Activated CD4-positive, alpha-beta T cell treated with anti-CD3 and anti-CD28 coated beads, Interleukin-2, amount 10 ng/mL, durations not matched to agents 7 days and 5 days (primary cell): ENCODE data around the gene KAZN. TPM values are rescaled to one million over a fixed set of nuclear protein-coding genes. Genes with fewer than 3 reads are reported as not detected.

Experiments used
- CTCF ChIA-PET: fragments of 350-600 bp; sonication (Branson Sonifier 250); formaldehyde crosslinking; loops from one replicate; lab custom pipeline; 2021; ENCODE audit warnings: antibody characterized with exemption; lab: Charles Lee
- POLR2A ChIA-PET: fragments of 350-600 bp; sonication (Branson Sonifier 250); formaldehyde crosslinking; loops from one replicate; lab custom pipeline; 2021; ENCODE audit warnings: antibody characterized with exemption; lab: Charles Lee
- DNase-seq: peaks from one replicate; pipeline ENCODE4 v3.0.0-alpha.2; 2020
- H3K27ac Mint-ChIP-seq: one replicate; pipeline ENCODE4 v1.8.0; 2021; ENCODE audit warnings: mild to moderate bottlenecking, moderate library complexity, mixed read lengths
- H3K27me3 Mint-ChIP-seq: one replicate; pipeline ENCODE4 v1.8.0; 2021; ENCODE audit warnings: mixed read lengths
- H3K36me3 Mint-ChIP-seq: one replicate; pipeline ENCODE4 v1.8.0; 2021; ENCODE audit warnings: low read depth, mixed read lengths
- H3K4me1 Mint-ChIP-seq: one replicate; pipeline ENCODE4 v1.8.0; 2021; ENCODE audit warnings: mixed read lengths
- H3K4me3 Mint-ChIP-seq: one replicate; pipeline ENCODE4 v1.8.0; 2021; ENCODE audit warnings: mild to moderate bottlenecking, moderate library complexity, mixed read lengths
- H3K9me3 Mint-ChIP-seq: one replicate; pipeline ENCODE4 v1.8.0; 2021; ENCODE audit warnings: mixed read lengths
- total RNA-seq, 2 experiments: library from RNA; stranded (reverse); gene quantifications; one replicate each; pipeline ENCODE4 v1.2.3, GENCODE V29; 2021

The KAZN gene
- total RNA-seq, 2 experiments from 2014 or later = 0.21 to 0.22 TPM

DNA sequence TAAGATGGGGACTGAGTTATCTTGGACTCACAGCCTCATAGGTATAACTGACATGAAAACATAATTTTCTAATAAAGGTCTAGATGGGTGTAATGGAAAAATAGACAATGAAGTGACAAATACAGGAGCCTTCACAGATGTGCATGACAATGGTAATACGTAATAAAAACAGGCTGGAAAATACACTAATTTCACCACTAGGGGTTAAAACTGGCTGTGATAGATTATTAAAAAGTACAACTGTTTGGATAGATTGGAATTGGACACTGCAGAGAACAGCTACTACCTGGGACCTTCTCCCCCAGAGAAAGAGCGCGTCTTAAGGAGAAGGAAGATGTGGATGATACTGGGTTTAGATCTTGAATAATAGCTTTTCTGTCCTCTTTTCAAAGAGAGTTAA is 9.8 kb downstream of the KAZN start:
- POLR2A ChIA-PET = no interaction called here
- no peaks in the 10 kb centered on the region for H3K36me3 Mint-ChIP-seq
- no peaks in the 10 kb centered on the region for H3K9me3 Mint-ChIP-seq
- DNase-seq = no peak
- H3K27ac Mint-ChIP-seq = no peak overlapping the region
- no peak overlapping the region for H3K4me3 Mint-ChIP-seq
- CTCF ChIA-PET = no interaction called here
- H3K27me3 Mint-ChIP-seq = peaks cover 1% of the 10 kb centered on the region
- H3K4me1 Mint-ChIP-seq = no peaks in the 10 kb centered on the region

DNA sequence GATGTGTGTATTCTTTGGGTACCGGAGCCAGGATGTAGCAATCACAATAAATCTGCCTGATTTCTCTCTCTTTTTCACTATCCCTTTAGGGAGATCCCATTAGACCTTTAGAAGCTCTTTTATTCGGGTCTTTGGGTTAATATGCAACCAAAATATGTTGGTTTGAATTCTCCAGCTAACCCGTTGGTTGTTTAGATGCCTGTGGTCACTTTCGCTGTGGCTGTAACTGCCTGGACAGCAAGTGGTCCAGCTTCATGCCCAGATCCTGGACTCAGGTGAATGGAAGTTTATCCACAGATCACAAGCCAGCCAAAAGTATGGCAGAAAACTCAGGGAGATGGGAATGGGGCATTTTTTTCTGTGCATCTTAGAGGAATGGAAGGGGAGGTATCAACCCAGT is 12.3 kb downstream of the KAZN start:
- Mint-ChIP-seq H3K27ac (no peak overlapping the region), H3K4me1 (no peaks in the 10 kb centered on the region), H3K36me3 (no peaks in the 10 kb centered on the region), H3K4me3 (no peak overlapping the region), H3K9me3 (no peaks in the 10 kb centered on the region), H3K27me3 (peaks cover 1% of the 10 kb centered on the region)
- DNase-seq = no peak
- POLR2A ChIA-PET = no interaction called here
- CTCF ChIA-PET = no interaction called here

GRCh38 chr1:14611792-14612191 is 13.3 kb downstream of the KAZN start:
- no peaks in the 10 kb centered on the region for H3K9me3 Mint-ChIP-seq
- peaks cover 1% of the 10 kb centered on the region for H3K27me3 Mint-ChIP-seq
- H3K4me1 Mint-ChIP-seq = no peaks in the 10 kb centered on the region
- ChIA-PET CTCF (no interaction called here), POLR2A (no interaction called here)
- H3K4me3 Mint-ChIP-seq = no peak overlapping the region
- DNase-seq = no peak
- H3K36me3 Mint-ChIP-seq = no peaks in the 10 kb centered on the region
- H3K27ac Mint-ChIP-seq = no peak overlapping the region

GRCh38 chr1:14612256-14612655 is 13.8 kb downstream of the KAZN start:
- DNase-seq = no peak
- Mint-ChIP-seq H3K27me3 (peaks cover 1% of the 10 kb centered on the region), H3K27ac (no peak overlapping the region), H3K4me3 (no peak overlapping the region), H3K36me3 (no peaks in the 10 kb centered on the region), H3K4me1 (no peaks in the 10 kb centered on the region), H3K9me3 (no peaks in the 10 kb centered on the region)
- ChIA-PET CTCF (no interaction called here), POLR2A (no interaction called here)

GRCh38 chr1:14613926-14614325 is 15.4 kb downstream of the KAZN start:
- ChIA-PET CTCF (no interaction called here), POLR2A (no interaction called here)
- Mint-ChIP-seq H3K36me3 (no peaks in the 10 kb centered on the region), H3K4me1 (no peaks in the 10 kb centered on the region), H3K27me3 (no peaks in the 10 kb centered on the region), H3K4me3 (no peak overlapping the region), H3K27ac (no peak overlapping the region), H3K9me3 (no peaks in the 10 kb centered on the region)
- DNase-seq = no peak

DNA sequence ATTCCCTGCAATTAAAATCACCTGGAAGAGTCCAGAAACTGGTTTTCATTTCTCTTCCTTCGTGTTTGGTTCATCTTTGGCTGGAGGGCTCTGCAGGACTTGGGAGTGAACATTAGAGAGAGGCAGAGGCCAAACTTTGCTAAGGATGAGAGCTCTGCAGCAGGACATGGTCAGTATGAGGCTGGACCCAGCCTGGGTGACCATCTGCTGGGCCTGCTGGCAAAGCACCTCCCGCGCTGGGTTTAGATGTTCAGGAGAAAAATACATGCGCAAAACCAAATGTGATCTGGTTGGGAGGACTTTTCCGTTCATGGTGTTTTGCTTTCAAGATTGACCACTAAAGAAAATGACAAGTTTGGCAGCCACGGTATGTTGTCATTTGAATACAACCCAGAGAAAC is 15.9 kb downstream of the KAZN start:
- CTCF ChIA-PET = no interaction called here
- no peaks in the 10 kb centered on the region for H3K36me3 Mint-ChIP-seq
- H3K9me3 Mint-ChIP-seq = no peaks in the 10 kb centered on the region
- H3K27ac Mint-ChIP-seq = no peak overlapping the region
- H3K4me3 Mint-ChIP-seq = no peak overlapping the region
- no peaks in the 10 kb centered on the region for H3K27me3 Mint-ChIP-seq
- H3K4me1 Mint-ChIP-seq = no peaks in the 10 kb centered on the region
- POLR2A ChIA-PET = no interaction called here
- no peak for DNase-seq

DNA sequence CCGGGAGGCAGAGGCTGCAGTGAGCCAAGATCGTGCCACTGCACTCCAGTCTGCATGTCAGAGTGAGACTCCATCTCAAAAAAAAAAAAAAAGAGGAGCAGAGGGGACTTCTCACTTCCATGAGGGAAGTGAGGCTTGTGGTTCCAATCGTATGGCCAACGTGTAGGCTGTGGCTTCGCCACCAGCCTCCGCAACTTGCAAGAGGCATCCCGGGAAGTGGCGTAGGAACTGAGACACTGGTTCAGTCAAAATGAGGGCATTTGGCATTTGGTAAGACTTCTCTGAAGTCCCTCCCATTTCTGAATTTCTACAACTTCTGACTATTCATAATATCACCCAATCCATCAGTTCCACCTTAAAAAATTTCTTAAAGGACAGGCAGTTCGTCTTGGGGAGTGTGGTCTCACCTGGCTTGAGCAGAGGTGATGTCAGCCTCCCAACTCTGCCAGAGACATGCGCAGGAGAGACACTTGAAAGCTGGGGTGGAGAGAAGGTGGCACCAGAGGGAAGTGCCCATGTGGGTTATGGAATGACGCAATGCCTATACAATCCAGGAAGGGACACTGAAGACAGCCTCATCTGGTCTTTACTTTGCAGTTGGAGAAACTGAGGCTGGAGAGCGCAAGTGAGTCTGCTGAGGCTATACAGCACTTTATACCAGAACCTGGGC is 17.2 kb downstream of the KAZN start:
- no peaks in the 10 kb centered on the region for H3K4me1 Mint-ChIP-seq
- no peaks in the 10 kb centered on the region for H3K27me3 Mint-ChIP-seq
- H3K36me3 Mint-ChIP-seq = no peaks in the 10 kb centered on the region
- no peak overlapping the region for H3K27ac Mint-ChIP-seq
- no peak for DNase-seq
- no peaks in the 10 kb centered on the region for H3K9me3 Mint-ChIP-seq
- POLR2A ChIA-PET = no interaction called here
- CTCF ChIA-PET = no interaction called here
- no peak overlapping the region for H3K4me3 Mint-ChIP-seq

DNA sequence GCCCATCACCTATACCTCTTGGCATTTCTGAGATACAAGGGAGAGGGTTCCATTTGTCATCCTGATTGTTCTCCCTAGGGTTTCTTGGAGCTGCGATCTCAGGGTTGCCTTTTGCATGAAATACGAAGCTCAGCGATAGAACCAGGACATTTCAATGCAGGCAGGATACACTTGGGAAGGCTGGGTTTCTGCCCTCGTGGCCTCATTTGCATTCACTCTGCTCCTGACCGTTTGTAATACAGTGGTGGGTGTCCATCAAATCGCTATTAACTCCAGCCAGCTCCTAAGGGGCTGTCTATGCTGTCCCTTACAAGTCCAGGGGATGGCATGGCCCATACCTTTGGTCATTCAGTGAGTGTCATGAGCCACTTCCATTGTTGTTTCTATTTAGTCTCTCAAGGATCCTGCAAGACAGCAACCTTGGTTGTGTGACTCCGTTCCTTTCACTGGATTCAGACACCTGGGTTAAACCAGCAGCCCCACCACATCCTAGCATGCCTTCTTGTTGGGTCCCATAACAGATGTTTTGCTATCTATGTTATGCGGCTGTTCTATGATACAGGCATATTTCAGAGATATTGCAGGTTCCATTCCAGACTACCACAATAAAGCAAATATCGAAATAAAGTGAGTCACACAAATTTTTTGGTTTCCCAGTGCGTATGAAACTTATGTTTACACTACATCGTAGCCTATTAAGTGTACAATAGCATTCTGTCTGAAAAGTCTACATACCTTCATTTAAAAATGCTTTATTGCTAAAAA is 18.3 kb downstream of the KAZN start:
- H3K4me1 Mint-ChIP-seq = no peaks in the 10 kb centered on the region
- CTCF ChIA-PET = no interaction called here
- peaks cover 2% of the 10 kb centered on the region for H3K9me3 Mint-ChIP-seq
- DNase-seq = no peak
- no peaks in the 10 kb centered on the region for H3K27me3 Mint-ChIP-seq
- no peak overlapping the region for H3K4me3 Mint-ChIP-seq
- H3K27ac Mint-ChIP-seq = no peak overlapping the region
- H3K36me3 Mint-ChIP-seq = no peaks in the 10 kb centered on the region
- POLR2A ChIA-PET = no interaction called here

DNA sequence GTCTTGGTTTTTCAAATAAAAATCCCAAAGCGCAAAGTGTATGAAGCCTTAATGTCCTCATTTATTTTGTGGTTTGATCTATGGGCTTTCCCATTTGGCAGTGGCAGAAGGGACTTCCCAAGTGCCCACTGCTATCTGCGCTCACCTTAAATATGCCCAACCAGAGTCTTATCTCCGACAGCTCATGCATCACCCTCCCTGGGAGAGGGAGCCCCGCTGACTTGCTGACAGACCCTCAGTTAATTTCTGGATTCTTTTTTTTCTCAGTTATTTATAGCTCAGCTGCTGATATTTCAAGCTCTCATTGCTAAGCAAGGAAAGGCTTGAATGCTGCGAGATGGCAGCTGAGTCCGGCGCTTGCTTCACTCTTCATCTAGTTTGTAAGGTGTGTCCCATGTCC is 19.3 kb downstream of the KAZN start:
- POLR2A ChIA-PET = no interaction called here
- CTCF ChIA-PET = interaction anchor here (0.7 kb wide), 1 partner anchor 730 kb away, joined by 3 read pairs; no protein-coding TSS in a partner anchor
- Mint-ChIP-seq H3K4me3 (no peak overlapping the region), H3K9me3 (peaks cover 4% of the 10 kb centered on the region), H3K27ac (no peak overlapping the region), H3K36me3 (no peaks in the 10 kb centered on the region), H3K4me1 (no peaks in the 10 kb centered on the region), H3K27me3 (no peaks in the 10 kb centered on the region)
- DNase-seq = no peak

GRCh38 chr1:14620941-14621340 is 22.5 kb downstream of the KAZN start:
- no peak overlapping the region for H3K27ac Mint-ChIP-seq
- H3K27me3 Mint-ChIP-seq = no peaks in the 10 kb centered on the region
- POLR2A ChIA-PET = no interaction called here
- no peaks in the 10 kb centered on the region for H3K36me3 Mint-ChIP-seq
- no peak for DNase-seq
- CTCF ChIA-PET = no interaction called here
- H3K4me3 Mint-ChIP-seq = no peak overlapping the region
- no peaks in the 10 kb centered on the region for H3K4me1 Mint-ChIP-seq
- peaks cover 4% of the 10 kb centered on the region for H3K9me3 Mint-ChIP-seq

DNA sequence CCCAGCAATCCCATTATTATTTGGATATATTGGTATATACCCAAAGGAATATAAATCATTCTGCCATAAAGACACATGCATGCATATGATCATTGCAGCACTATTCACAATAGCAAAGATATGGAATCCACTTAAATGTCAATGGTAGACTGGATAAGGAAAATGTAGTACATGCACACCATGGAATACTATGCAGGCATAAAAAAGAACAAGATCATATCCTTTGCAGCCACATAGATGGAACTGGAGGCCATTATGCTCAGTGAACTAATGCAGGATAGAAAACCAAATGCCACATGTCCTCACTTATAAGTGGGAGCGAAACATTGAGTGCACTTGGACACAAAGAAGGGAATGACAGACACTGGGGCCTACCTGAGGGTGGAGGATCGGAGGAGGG is 24.6 kb downstream of the KAZN start:
- CTCF ChIA-PET = no interaction called here
- H3K9me3 Mint-ChIP-seq = peaks cover 4% of the 10 kb centered on the region
- no peaks in the 10 kb centered on the region for H3K27me3 Mint-ChIP-seq
- no peaks in the 10 kb centered on the region for H3K4me1 Mint-ChIP-seq
- DNase-seq = no peak
- H3K27ac Mint-ChIP-seq = no peak overlapping the region
- no peak overlapping the region for H3K4me3 Mint-ChIP-seq
- POLR2A ChIA-PET = no interaction called here
- no peaks in the 10 kb centered on the region for H3K36me3 Mint-ChIP-seq

GRCh38 chr1:14624941-14625340 is 26.5 kb downstream of the KAZN start:
- CTCF ChIA-PET = no interaction called here

GRCh38 chr1:14625572-14625971 is 27.1 kb downstream of the KAZN start:
- H3K27me3 Mint-ChIP-seq = no peaks in the 10 kb centered on the region
- peaks cover 4% of the 10 kb centered on the region for H3K9me3 Mint-ChIP-seq
- no peak overlapping the region for H3K27ac Mint-ChIP-seq
- H3K4me1 Mint-ChIP-seq = no peaks in the 10 kb centered on the region
- no peaks in the 10 kb centered on the region for H3K36me3 Mint-ChIP-seq
- POLR2A ChIA-PET = no interaction called here
- DNase-seq = no peak
- no peak overlapping the region for H3K4me3 Mint-ChIP-seq
- CTCF ChIA-PET = no interaction called here

More at GRCh38 chr1:14624941-14625340, 26.5 kb downstream of the KAZN start:
- Mint-ChIP-seq H3K27ac (no peak overlapping the region), H3K4me1 (no peaks in the 10 kb centered on the region), H3K36me3 (no peaks in the 10 kb centered on the region), H3K27me3 (no peaks in the 10 kb centered on the region), H3K9me3 (peaks cover 4% of the 10 kb centered on the region), H3K4me3 (no peak overlapping the region)
- DNase-seq = no peak
- POLR2A ChIA-PET = no interaction called here
